Stimulated activated CD4-positive, alpha-beta T cell treated with anti-CD3 and anti-CD28 coated beads, Interleukin-4, amount 100 ng/mL, for 24 hours (primary cell): ENCODE data around the gene C1RL.

Experiments
- DNase-seq: peaks from one replicate; pipeline ENCODE4 v3.0.0-alpha.2; 2020

Gene C1RL

GRCh38 chr12:7108796-7109571 lies at the start of gene C1RL:
TSS of gene C1RL (minus strand) at chr12:7109214. CDS start at chr12:7109180, 34 bp downstream.
- DNase-seq: peak; percentile 86

GRCh38 chr12:7157391-7157790 lies 48.4 kb upstream of the C1RL start:
- no peak for DNase-seq

- DNase-seq: no peak
Observed at GRCh38 chr12:7156259-7157197, 47.5 kb upstream of the C1RL start.

- DNase-seq: no peak
Observed at GRCh38 chr12:7155471-7156034, 46.5 kb upstream of the C1RL start.

GRCh38 chr12:7154901-7155470 lies 46.0 kb upstream of the C1RL start:
- no peak for DNase-seq

- no peak for DNase-seq
Observed at GRCh38 chr12:7154042-7154441, 45.0 kb upstream of the C1RL start.

- no peak for DNase-seq
Observed at GRCh38 chr12:7152818-7153217, 43.8 kb upstream of the C1RL start.

GRCh38 chr12:7151532-7151931 lies 42.5 kb upstream of the C1RL start:
- no peak for DNase-seq

GRCh38 chr12:7150841-7151240 lies 41.8 kb upstream of the C1RL start:
- DNase-seq: no peak

- DNase-seq: no peak
Observed at GRCh38 chr12:7150356-7150755, 41.3 kb upstream of the C1RL start.

GRCh38 chr12:7146906-7147305 lies 37.9 kb upstream of the C1RL start:
- no peak for DNase-seq

- DNase-seq: no peak
Observed at GRCh38 chr12:7146228-7146627, 37.2 kb upstream of the C1RL start.

GRCh38 chr12:7145671-7146070 lies 36.7 kb upstream of the C1RL start:
- no peak for DNase-seq

GRCh38 chr12:7144414-7145120 lies 35.6 kb upstream of the C1RL start:
- DNase-seq: no peak

GRCh38 chr12:7143564-7143963 lies 34.5 kb upstream of the C1RL start:
- no peak for DNase-seq

- no peak for DNase-seq
Observed at GRCh38 chr12:7142809-7143465, 33.9 kb upstream of the C1RL start.

GRCh38 chr12:7142056-7142644 lies 33.1 kb upstream of the C1RL start:
- peak; percentile 57 for DNase-seq

- no peak for DNase-seq
Observed at GRCh38 chr12:7141351-7142005, 32.5 kb upstream of the C1RL start.

- no peak for DNase-seq
Observed at GRCh38 chr12:7139200-7139599, 30.2 kb upstream of the C1RL start.

- DNase-seq: no peak
Observed at GRCh38 chr12:7137908-7138307, 28.9 kb upstream of the C1RL start.

GRCh38 chr12:7136676-7137075 lies 27.7 kb upstream of the C1RL start:
- no peak for DNase-seq
